Progenitor cell of endocrine pancreas (in vitro differentiated cells): ENCODE measurements around the gene SLC18A3. TPM values are rescaled to one million over a fixed set of nuclear protein-coding genes. Genes with fewer than 3 reads are reported as not detected.

Source experiments
- DNase-seq: peaks from one replicate; pipeline ENCODE4 v3.0.0; 2021; ENCODE audit warnings: low spot score; ENCODE audit not compliant: unreplicated experiment
- H3K27ac Mint-ChIP-seq: 2 replicates; pipeline ENCODE4 v1.8.0; 2021; ENCODE audit warnings: mild to moderate bottlenecking, moderate library complexity, mixed read lengths
- H3K27me3 Mint-ChIP-seq: 2 replicates; pipeline ENCODE4 v1.8.0; 2021; ENCODE audit warnings: mixed read lengths
- H3K36me3 Mint-ChIP-seq: 2 replicates; pipeline ENCODE4 v1.8.0; 2022; ENCODE audit warnings: mixed read lengths; ENCODE audit not compliant: insufficient read depth
- H3K4me1 Mint-ChIP-seq: 2 replicates; pipeline ENCODE4 v1.8.0; 2021; ENCODE audit warnings: low read depth, mixed read lengths
- H3K4me3 Mint-ChIP-seq: 2 replicates; pipeline ENCODE4 v1.8.0; 2021; ENCODE audit warnings: low read depth, mild to moderate bottlenecking, moderate library complexity, mixed read lengths
- H3K9me3 Mint-ChIP-seq: 2 replicates; pipeline ENCODE4 v1.8.0; 2021; ENCODE audit warnings: low read depth, mixed read lengths
- CTCF ChIP-seq: fragments of 200-600 bp; sonication (generic); IDR thresholded peaks from one replicate; pipeline ENCODE4 v1.5.0; 2021; ENCODE audit warnings: antibody characterized with exemption, mild to moderate bottlenecking; ENCODE audit not compliant: unreplicated experiment
- total RNA-seq: library from RNA; stranded (reverse); gene quantifications from 2 replicates; pipeline ENCODE4 v1.2.1, GENCODE V29; 2021

Gene SLC18A3
- total RNA-seq, 1 donor from 2014 or later = not detected

- TF ChIP-seq CTCF = no peak
- Mint-ChIP-seq H3K27me3 (peaks cover 85% of the 10 kb centered on the region), H3K4me1 (no peaks in the 10 kb centered on the region), H3K4me3 (no peak overlapping the region), H3K36me3 (no peaks in the 10 kb centered on the region), H3K9me3 (no peaks in the 10 kb centered on the region), H3K27ac (peak overlapping the region; percentile 69)
- no peak for DNase-seq
Measured at GRCh38 chr10:49612513-49613164, 2.5 kb downstream of the SLC18A3 start.

GRCh38 chr10:49613165-49613881 is 3.2 kb downstream of the SLC18A3 start:
- Mint-ChIP-seq H3K27me3 (peaks cover 84% of the 10 kb centered on the region), H3K27ac (no peak overlapping the region), H3K4me1 (no peaks in the 10 kb centered on the region), H3K9me3 (no peaks in the 10 kb centered on the region), H3K36me3 (no peaks in the 10 kb centered on the region), H3K4me3 (no peak overlapping the region)
- no peak for TF ChIP-seq CTCF
- DNase-seq = no peak

GRCh38 chr10:49613882-49614241 is 3.8 kb downstream of the SLC18A3 start, which contains the start of gene CHAT:
CHAT (plus strand) TSS chr10:49614037; CDS start chr10:49614190, 153 bp downstream.
- no peak for TF ChIP-seq CTCF
- Mint-ChIP-seq H3K27ac (no peak within 1 kb of the TSS), H3K27me3 (peaks cover 84% of the 10 kb centered on the region), H3K4me1 (no peaks in the 10 kb centered on the region), H3K36me3 (no peaks in the 10 kb centered on the region), H3K4me3 (no peak within 1 kb of the TSS), H3K9me3 (no peaks in the 10 kb centered on the region)
- DNase-seq = no peak

- no peaks in the 10 kb centered on the region for H3K9me3 Mint-ChIP-seq
- H3K27ac Mint-ChIP-seq = no peak overlapping the region
- no peaks in the 10 kb centered on the region for H3K36me3 Mint-ChIP-seq
- H3K4me1 Mint-ChIP-seq = no peaks in the 10 kb centered on the region
- H3K4me3 Mint-ChIP-seq = no peak overlapping the region
- no peak for TF ChIP-seq CTCF
- DNase-seq = no peak
- peaks cover 84% of the 10 kb centered on the region for H3K27me3 Mint-ChIP-seq
Measured at GRCh38 chr10:49614242-49615198, 4.4 kb downstream of the SLC18A3 start.

- H3K4me3 Mint-ChIP-seq = no peak overlapping the region
- peaks cover 89% of the 10 kb centered on the region for H3K27me3 Mint-ChIP-seq
- no peak for TF ChIP-seq CTCF
- no peaks in the 10 kb centered on the region for H3K9me3 Mint-ChIP-seq
- H3K4me1 Mint-ChIP-seq = no peaks in the 10 kb centered on the region
- no peaks in the 10 kb centered on the region for H3K36me3 Mint-ChIP-seq
- DNase-seq = no peak
- H3K27ac Mint-ChIP-seq = no peak overlapping the region
Measured at GRCh38 chr10:49615213-49615612, 5.1 kb downstream of the SLC18A3 start.
